Esophagus (tissue), 2 donors: ENCODE data around the gene UNC5B. TPM values are rescaled to one million over a fixed set of nuclear protein-coding genes. Genes with fewer than 3 reads are reported as not detected.
A peak's percentile ranks its signal among the peaks of the same experiment; 100 is the strongest.

ENCODE experiments used
- H3K27ac ChIP-seq, 2 donors: one replicate each; pipeline ENCODE4 v1.5.1; 2013; ENCODE audit warnings: low read depth in 2 of 2, mild to moderate bottlenecking in 2 of 2, inconsistent platforms in 1 of 2, low read length in 1 of 2, moderate library complexity in 1 of 2
- H3K27me3 ChIP-seq, 2 donors: one replicate each; pipeline ENCODE4 v1.6.1; 2013; ENCODE audit warnings: low read length in 2 of 2, control low read depth in 1 of 2, mild to moderate bottlenecking in 1 of 2; ENCODE audit not compliant: insufficient read depth in 2 of 2, control insufficient read depth in 1 of 2
- H3K36me3 ChIP-seq, 2 donors: one replicate each; pipeline ENCODE4 v1.6.1; 2013; ENCODE audit warnings: low read length in 1 of 2; ENCODE audit not compliant: control insufficient read depth in 2 of 2, insufficient read depth in 2 of 2
- H3K4me1 ChIP-seq, 2 donors: one replicate each; pipeline ENCODE4 v1.6.1; 2013; ENCODE audit warnings: low read length in 1 of 2; ENCODE audit not compliant: control insufficient read depth in 2 of 2, insufficient read depth in 2 of 2
- H3K4me3 ChIP-seq, 2 donors: one replicate each; pipeline ENCODE4 v1.5.1; 2013; ENCODE audit warnings: low read length in 2 of 2, mild to moderate bottlenecking in 2 of 2, low read depth in 1 of 2, moderate library complexity in 1 of 2
- H3K9me3 ChIP-seq, 2 donors: one replicate each; pipeline ENCODE4 v1.6.1; 2013; ENCODE audit warnings: mild to moderate bottlenecking in 2 of 2, low read depth in 1 of 2, low read length in 1 of 2, moderate library complexity in 1 of 2; ENCODE audit not compliant: control insufficient read depth in 2 of 2, insufficient read depth in 1 of 2
- WGBS, 2 donors: extraction: QIAGEN DNeasy Blood & Tissue Kit; methylation state at CpG; one replicate each; pipeline ENCODE4 v1.1.7; 2013; 5-methylcytosine and 5-hydroxymethylcytosine counted together
- polyA plus RNA-seq, 2 donors: library from polyadenylated mRNA; stranded (reverse); fragments of 200-250 nt; gene quantifications; one replicate each; pipeline ENCODE4 v1.2.3, GENCODE V29; 2013
- donor health status: healthy with polysubstance abuse.
- donor health status: Bipolar disorder and iron deficiency.

UNC5B gene
- polyA plus RNA-seq, 2 donors, result 7.6 to 12.2 TPM

DNA sequence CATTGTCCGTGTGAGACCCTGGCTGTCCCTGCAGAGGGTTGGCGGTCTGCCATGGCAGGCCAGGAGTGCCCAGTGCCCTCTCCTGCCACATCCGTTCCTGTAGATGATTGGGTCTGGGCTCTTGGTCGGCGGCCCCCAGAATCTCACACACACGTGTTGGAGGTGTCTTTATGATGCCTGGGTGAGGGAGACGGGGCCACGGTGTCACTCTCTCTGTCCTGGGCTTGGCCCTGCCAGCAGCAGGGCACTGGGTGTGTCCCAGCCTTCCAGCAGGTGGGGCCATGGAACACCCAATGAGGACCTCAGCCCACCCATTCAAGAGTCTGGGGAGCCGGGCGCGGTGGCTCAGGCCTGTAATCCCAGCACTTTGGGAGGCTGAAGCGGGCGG, 30.2 kb downstream of the UNC5B start:
- Histone ChIP-seq H3K9me3 (no peaks in the 10 kb centered on the region), H3K4me1 (peaks cover 19 to 39% of the 10 kb centered on the region in 2 donors), H3K36me3 (no peaks in the 10 kb centered on the region), H3K27ac (peak overlapping the region in 1 of 2 donors; percentile 24), H3K4me3 (no peak overlapping the region), H3K27me3 (no peaks in the 10 kb centered on the region)
- WGBS, 2 donors, result 86 to 90% methylated on average over 13 of the region's 13 CpGs

DNA sequence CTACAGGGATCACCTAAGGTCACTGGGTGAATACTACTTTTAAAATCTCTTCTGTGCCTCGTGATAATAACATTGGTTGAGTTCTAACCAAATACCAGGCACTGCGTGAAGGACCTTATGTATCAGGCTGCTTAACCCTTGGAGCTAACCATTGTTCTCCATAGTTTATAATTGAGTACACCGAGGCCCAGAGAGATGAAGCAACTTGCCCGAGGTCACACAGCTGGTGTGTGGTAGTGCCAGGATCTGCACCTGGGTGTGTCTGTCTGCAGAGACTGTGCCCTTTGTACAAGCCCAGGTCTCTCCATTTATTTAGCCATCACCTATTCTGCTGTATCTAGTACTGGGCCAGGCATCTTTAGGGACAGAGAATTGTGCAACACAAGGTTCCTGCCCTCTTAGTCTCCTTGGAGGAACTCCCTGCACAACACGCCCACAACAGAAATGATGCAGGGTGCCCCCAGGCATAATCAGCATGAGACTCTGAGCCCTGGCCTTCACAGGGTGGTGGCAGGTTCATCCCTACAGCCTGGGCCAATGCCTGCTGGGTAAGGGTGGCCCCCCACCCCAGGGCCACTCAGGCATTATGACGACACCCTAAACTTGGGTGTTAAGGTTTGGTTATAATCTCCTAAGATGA, 31.5 kb downstream of the UNC5B start:
- H3K4me1 ChIP-seq, result peaks cover 19 to 49% of the 10 kb centered on the region in 2 donors
- H3K4me3 ChIP-seq, result no peak overlapping the region
- no peaks in the 10 kb centered on the region for H3K36me3 ChIP-seq
- 40 to 41% methylated on average over 6 of the region's 6 CpGs for WGBS, 2 donors
- H3K27ac ChIP-seq, result peak overlapping the region; percentile 95 to 98
- H3K27me3 ChIP-seq, result no peaks in the 10 kb centered on the region
- H3K9me3 ChIP-seq, result no peaks in the 10 kb centered on the region

DNA sequence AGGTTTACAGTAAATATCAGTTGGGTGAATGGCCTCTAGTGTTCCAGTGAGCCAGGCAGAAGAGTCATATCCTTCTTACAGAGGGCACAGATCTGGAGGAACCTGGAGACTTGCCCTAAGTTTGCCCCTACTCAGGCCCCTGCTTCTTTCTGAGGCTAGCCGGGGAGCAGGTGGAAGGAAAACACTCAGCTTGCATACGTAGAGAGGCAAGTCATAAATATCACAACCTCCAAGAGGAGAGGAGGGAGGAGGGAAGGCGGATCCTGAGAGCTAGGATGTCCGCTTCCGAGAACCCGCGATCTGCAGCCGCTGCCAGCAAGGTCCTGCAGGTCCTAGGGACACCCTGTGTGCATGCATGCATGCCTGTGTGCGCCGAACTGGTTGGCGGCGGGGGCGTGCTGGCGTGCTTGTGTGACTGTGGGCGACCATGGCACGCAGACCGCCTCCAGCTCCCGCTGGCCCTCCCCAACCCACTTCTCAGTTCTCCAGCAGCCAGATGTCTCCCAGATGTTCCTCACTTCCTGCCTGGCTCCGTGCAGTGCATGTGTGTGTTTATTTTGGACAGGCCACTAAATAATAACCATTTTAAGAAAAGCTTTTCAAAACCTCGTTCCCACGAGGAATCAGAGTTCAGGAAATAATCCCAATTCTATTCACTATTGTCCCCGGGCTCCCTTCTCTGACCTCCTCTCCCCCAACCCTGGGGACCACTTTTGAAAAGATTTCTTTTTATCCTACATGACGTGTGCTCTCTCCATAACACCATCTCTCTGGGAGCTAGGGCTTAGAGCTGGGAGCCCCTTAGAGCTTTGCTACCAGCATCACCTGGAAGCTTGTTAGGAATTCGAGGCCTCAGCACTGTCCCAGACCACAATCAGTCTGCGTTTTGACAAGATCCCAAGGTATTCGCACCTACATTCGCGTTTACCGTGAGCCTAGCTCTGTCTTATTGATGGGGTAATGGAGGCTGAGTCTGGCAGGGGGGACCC, 32.4 kb downstream of the UNC5B start:
- Histone ChIP-seq H3K4me1 (peaks cover 19 to 52% of the 10 kb centered on the region in 2 donors), H3K27ac (peak overlapping the region; percentile 95 to 98), H3K9me3 (no peaks in the 10 kb centered on the region), H3K27me3 (no peaks in the 10 kb centered on the region), H3K4me3 (no peak overlapping the region), H3K36me3 (no peaks in the 10 kb centered on the region)
- WGBS, 2 donors, result 22 to 45% methylated on average over 29 of the region's 29 CpGs

DNA sequence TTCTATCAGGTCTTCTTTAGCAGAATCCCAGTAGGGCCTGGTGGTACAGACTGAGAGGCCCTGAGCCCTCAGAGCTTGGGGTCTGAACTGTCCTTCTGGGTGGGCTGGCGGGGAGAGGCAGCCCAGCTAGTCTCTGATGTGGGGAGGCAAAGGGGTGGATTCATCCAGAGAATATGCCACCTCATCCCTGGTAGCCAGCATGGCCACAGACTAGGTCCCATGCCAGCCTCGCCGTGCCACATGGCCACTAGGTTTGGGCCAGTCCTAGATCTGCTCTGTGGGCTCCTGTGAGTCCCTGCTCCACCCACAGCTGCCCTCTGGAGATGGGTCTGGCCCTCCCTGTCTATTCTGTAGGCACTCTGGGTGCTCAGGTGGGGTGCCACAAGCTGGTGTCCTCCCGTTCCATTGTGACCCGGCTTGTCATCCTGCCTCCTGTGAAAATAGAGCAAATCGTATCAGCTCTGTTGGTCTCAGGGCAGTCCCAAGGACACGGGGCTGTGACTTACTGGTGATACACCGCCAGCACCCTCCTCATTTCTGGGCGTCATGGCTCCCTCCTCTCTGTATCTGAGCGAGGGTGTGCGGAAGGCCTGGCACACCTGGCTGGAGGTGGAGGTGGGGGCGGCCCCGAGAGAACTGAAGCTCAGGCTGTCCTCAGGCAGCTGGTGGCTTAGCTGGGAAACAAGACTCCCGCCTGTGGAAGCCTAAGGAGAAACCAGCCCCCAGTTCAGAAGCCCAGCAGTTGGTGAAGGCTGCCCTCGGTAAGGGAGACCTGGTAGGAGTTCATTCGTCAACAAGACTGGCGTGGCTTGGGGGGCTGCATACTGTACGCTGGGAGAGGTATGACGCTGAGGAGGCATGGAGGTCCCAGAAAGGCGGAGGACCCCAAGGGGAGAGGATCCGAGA, 33.3 kb downstream of the UNC5B start:
- H3K27me3 ChIP-seq, result no peaks in the 10 kb centered on the region
- no peaks in the 10 kb centered on the region for H3K36me3 ChIP-seq
- H3K9me3 ChIP-seq, result no peaks in the 10 kb centered on the region
- H3K27ac ChIP-seq, result peak overlapping the region; percentile 95 to 98
- WGBS, 2 donors, result 80 to 85% methylated on average over 21 of the region's 21 CpGs
- no peak overlapping the region for H3K4me3 ChIP-seq
- peaks cover 19 to 52% of the 10 kb centered on the region in 2 donors for H3K4me1 ChIP-seq

DNA sequence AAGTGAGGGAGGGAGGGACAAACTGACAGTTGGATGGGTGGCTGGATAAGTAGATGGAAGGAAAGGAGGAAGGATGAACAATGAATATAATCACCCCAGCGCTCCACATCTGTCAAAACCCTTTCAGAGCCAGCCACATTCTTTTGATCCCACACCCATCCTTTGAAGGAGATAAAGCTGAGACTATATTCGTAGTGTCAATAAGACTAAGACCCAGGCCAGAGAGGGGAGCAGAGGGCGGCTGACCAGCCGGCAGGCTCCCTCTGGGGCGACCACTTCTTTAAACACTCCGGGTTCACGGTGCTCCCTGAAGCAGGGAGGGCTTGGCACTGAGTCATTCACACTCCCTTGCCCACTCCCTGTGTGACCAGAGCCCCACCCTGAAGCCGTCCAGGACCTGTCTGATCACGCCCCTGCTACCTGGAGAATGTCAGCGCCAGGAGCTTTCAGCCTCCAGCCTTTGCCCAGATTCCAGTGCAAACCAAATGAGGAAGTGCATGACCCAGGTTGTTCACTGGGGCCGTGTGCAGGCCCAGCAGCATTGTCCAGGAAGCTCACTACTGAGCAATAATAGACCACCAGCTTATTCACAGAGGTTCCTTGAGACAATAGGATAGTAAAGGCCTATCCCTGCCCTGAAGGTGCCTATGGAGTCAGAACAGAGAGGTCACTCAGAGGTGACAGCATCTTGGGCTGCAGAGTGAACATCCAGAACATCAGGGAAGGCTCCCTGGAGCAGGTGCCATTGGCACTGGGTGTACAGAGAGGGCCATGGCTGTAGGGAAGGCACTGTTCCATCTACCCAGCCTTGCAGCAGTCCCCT, 34.4 kb downstream of the UNC5B start:
- H3K9me3 ChIP-seq, result no peaks in the 10 kb centered on the region
- WGBS, 2 donors, result 46 to 52% methylated on average over 11 of the region's 11 CpGs
- peaks cover 19 to 54% of the 10 kb centered on the region in 2 donors for H3K4me1 ChIP-seq
- peak overlapping the region; percentile 95 to 98 for H3K27ac ChIP-seq
- no peak overlapping the region for H3K4me3 ChIP-seq
- no peaks in the 10 kb centered on the region for H3K36me3 ChIP-seq
- no peaks in the 10 kb centered on the region for H3K27me3 ChIP-seq

DNA sequence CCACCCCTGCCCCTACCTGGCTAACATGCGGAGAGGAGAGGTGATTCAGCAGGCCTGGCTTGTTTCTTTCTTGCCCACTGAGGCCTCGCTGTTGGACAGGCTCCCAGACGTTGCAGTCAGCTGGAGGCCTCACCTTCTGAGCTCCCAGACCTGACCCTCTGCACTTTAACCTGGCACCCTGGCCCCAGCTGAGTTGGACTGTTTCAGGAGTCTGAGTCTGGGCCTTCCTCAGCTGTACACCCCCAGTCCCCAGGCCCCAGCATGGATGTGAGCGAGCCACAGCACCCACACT, 35.0 kb downstream of the UNC5B start:
- no peaks in the 10 kb centered on the region for H3K9me3 ChIP-seq
- no peaks in the 10 kb centered on the region for H3K27me3 ChIP-seq
- H3K27ac ChIP-seq, result peak overlapping the region; percentile 95 to 98
- no peaks in the 10 kb centered on the region for H3K36me3 ChIP-seq
- no peak overlapping the region for H3K4me3 ChIP-seq
- WGBS, 2 donors, result 51 to 55% methylated on average over 4 of the region's 4 CpGs
- H3K4me1 ChIP-seq, result peaks cover 17 to 56% of the 10 kb centered on the region in 2 donors

DNA sequence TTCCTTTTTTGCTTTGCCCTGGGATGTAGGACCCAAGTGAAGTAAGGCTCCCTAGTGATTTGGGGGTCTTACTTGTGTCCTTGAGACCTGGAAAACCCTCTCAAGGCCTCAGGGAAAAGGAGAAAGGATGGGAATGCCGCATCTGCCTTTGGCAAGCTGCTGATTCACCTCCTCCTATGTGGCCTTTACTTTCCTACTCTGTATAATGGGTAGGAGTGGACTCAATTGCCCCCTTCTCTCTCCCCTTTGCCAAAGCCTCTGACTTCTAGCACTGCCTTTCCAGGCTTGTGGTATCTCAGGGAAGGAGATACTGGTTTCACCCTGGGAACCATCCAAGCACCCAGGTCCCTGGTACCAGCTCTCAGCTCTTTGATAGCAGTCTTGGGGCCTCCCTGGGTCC, 35.4 kb downstream of the UNC5B start:
- H3K27me3 ChIP-seq, result no peaks in the 10 kb centered on the region
- no peaks in the 10 kb centered on the region for H3K9me3 ChIP-seq
- H3K36me3 ChIP-seq, result no peaks in the 10 kb centered on the region
- peak overlapping the region; percentile 95 to 98 for H3K27ac ChIP-seq
- no peak overlapping the region for H3K4me3 ChIP-seq
- H3K4me1 ChIP-seq, result peaks cover 16 to 57% of the 10 kb centered on the region in 2 donors
- 69 to 89% methylated on average over 1 of the region's 1 CpG for WGBS, 2 donors

DNA sequence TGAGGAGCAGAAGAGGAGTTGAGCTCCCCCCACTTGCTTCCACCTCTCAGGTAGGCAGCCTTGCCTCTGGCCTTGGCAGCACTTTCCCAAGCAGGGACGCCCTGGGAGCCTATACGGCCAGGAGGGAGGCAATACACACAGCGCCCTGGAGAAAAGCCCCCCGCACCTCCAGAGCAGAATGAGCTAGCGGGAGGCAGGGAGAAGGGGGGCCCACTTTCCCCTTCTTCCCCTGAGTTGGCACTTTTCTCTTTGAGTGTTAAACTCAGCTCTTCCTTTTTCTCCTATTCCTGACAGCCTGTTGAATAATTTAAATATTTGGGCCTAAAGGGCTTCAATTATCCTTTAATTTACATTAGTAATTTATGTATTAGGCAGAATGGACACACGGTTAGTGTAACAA, 35.8 kb downstream of the UNC5B start:
- 68 to 78% methylated on average over 6 of the region's 6 CpGs for WGBS, 2 donors
- H3K4me3 ChIP-seq, result no peak overlapping the region
- no peaks in the 10 kb centered on the region for H3K9me3 ChIP-seq
- H3K27me3 ChIP-seq, result no peaks in the 10 kb centered on the region
- H3K27ac ChIP-seq, result peak overlapping the region; percentile 95 to 98
- H3K36me3 ChIP-seq, result no peaks in the 10 kb centered on the region
- peaks cover 16 to 60% of the 10 kb centered on the region in 2 donors for H3K4me1 ChIP-seq
